Activated naive CD4-positive, alpha-beta T cell treated with anti-CD3 and anti-CD28 coated beads, Interleukin-2, amount 50 U/mL, for 72 hours (primary cell): ENCODE data around the gene CUL9. TPM values are rescaled to one million over a fixed set of nuclear protein-coding genes. Genes with fewer than 3 reads are reported as not detected.

Experiments used
- ATAC-seq, 2 donors: fragments of 150-1000 bp; cut with Tn5 transposase; 2 replicates each; pipeline ENCODE4 v1.10.0; 2021; ENCODE audit warnings: mild to moderate bottlenecking in 2 of 2, moderate library complexity in 2 of 2
- DNase-seq, 2 donors: peaks; one replicate each; pipeline ENCODE4 v3.0.0; 2021 to 2022; ENCODE audit warnings: low spot score in 2 of 2
- H3K27ac Mint-ChIP-seq, 2 donors: one replicate each; pipeline ENCODE4 v1.8.0; 2022; ENCODE audit warnings: mild to moderate bottlenecking in 2 of 2, mixed read lengths in 2 of 2
- H3K36me3 Mint-ChIP-seq, 2 donors: one replicate each; pipeline ENCODE4 v1.8.0; 2022; ENCODE audit warnings: mixed read lengths in 2 of 2
- H3K9me3 Mint-ChIP-seq, 2 donors: one replicate each; pipeline ENCODE4 v1.8.0; 2022; ENCODE audit warnings: mixed read lengths in 2 of 2
- total RNA-seq, 2 donors: library from RNA; stranded (reverse); gene quantifications; one replicate each; pipeline ENCODE4 v1.2.3, GENCODE V29; 2022

CUL9 gene
- total RNA-seq, 2 donors from 2014 or later, result 45.7 to 88.0 TPM

- H3K36me3 Mint-ChIP-seq, result no peaks in the 10 kb centered on the region
- DNase-seq (no peak), ATAC-seq (no peak)
- H3K27ac Mint-ChIP-seq, result no peak overlapping the region
- no peaks in the 10 kb centered on the region for H3K9me3 Mint-ChIP-seq
Observed at GRCh38 chr6:43268782-43269272, 86.8 kb downstream of the CUL9 start.

- ATAC-seq, result peak; percentile 65 to 70
- no peak overlapping the region for H3K27ac Mint-ChIP-seq
Observed at GRCh38 chr6:43269273-43270007, 87.4 kb downstream of the CUL9 start.

GRCh38 chr6:43271103-43271815 lies 89.3 kb downstream of the CUL9 start:
- ATAC-seq (no peak), DNase-seq (no peak)
- H3K36me3 Mint-ChIP-seq, result no peaks in the 10 kb centered on the region
- no peak overlapping the region for H3K27ac Mint-ChIP-seq
- no peaks in the 10 kb centered on the region for H3K9me3 Mint-ChIP-seq

More at GRCh38 chr6:43269273-43270007, 87.4 kb downstream of the CUL9 start:
- DNase-seq, result peak in 1 of 2 donors; percentile 44
- Mint-ChIP-seq H3K36me3 (no peaks in the 10 kb centered on the region), H3K9me3 (no peaks in the 10 kb centered on the region)

- Mint-ChIP-seq H3K27ac (no peak overlapping the region), H3K9me3 (no peaks in the 10 kb centered on the region), H3K36me3 (no peaks in the 10 kb centered on the region)
- DNase-seq (no peak), ATAC-seq (no peak)
Observed at GRCh38 chr6:43271944-43272343, 89.9 kb downstream of the CUL9 start.

GRCh38 chr6:43273707-43274106 lies 91.7 kb downstream of the CUL9 start:
- ATAC-seq, result no peak
- no peaks in the 10 kb centered on the region for H3K36me3 Mint-ChIP-seq
- no peaks in the 10 kb centered on the region for H3K9me3 Mint-ChIP-seq
- no peak for DNase-seq
- H3K27ac Mint-ChIP-seq, result no peak overlapping the region

Other genes starting within 250 kb of the CUL9 start
- 1 to 10 TPM in 1 of 2 donors, under 1 TPM in 1; 0.54 to 1.0 TPM for gene GNMT, start 221.4 kb upstream of the CUL9 start, total RNA-seq
- gene PEX6, start 203.0 kb upstream of the CUL9 start, total RNA-seq, result 10 to 100 TPM in 1 of 2 donors, 1 to 10 TPM in 1; 7.9 to 13.8 TPM
- 10 to 100 TPM; 53.0 to 96.0 TPM for gene PPP2R5D, start 197.6 kb upstream of the CUL9 start, total RNA-seq
- 10 to 100 TPM; 79.4 to 83.6 TPM for gene MEA1, start 168.2 kb upstream of the CUL9 start, total RNA-seq
- 10 to 100 TPM; 67.7 to 74.0 TPM for gene KLHDC3, start 167.9 kb upstream of the CUL9 start, total RNA-seq
- 10 to 100 TPM; 45.6 to 46.9 TPM for gene RRP36, start 160.6 kb upstream of the CUL9 start, total RNA-seq
- 10 to 100 TPM; 13.0 to 21.6 TPM for gene CUL7, start 128.3 kb upstream of the CUL9 start, total RNA-seq
- 10 to 100 TPM; 87.4 to 99.8 TPM for gene MRPL2, start 122.8 kb upstream of the CUL9 start, total RNA-seq
- 10 to 100 TPM; 19.9 to 50.1 TPM for gene KLC4, start 122.6 kb upstream of the CUL9 start, total RNA-seq
- gene PTK7, start 105.9 kb upstream of the CUL9 start, total RNA-seq, result 1 to 10 TPM; 2.9 to 4.7 TPM
- gene SRF, start 10.9 kb upstream of the CUL9 start, total RNA-seq, result 10 to 100 TPM; 31.0 to 42.7 TPM
- 10 to 100 TPM; 39.3 to 73.5 TPM for gene DNPH1, start 47.3 kb downstream of the CUL9 start, total RNA-seq
- gene TTBK1, start 61.3 kb downstream of the CUL9 start, total RNA-seq, result under 1 TPM; 0.09 to 0.37 TPM
- gene SLC22A7, start 116.1 kb downstream of the CUL9 start, total RNA-seq, result not detected
- 1 to 10 TPM; 4.2 to 6.4 TPM for gene CRIP3, start 126.6 kb downstream of the CUL9 start, total RNA-seq
- gene ZNF318, start 187.5 kb downstream of the CUL9 start, total RNA-seq, result 10 to 100 TPM; 10.8 to 12.2 TPM
- 10 to 100 TPM; 30.2 to 46.2 TPM for gene ABCC10, start 245.3 kb downstream of the CUL9 start, total RNA-seq